HG02798 (cell line): ENCODE data around the gene NDUFV2.
"Not testable (repeated sequence)": the region's sequence is repeated elsewhere in the genome, so short reads cannot be mapped to it uniquely, and the experiment has no call there.

Experiments
- ATAC-seq: cut with Tn5 transposase; IDR thresholded peaks from one replicate; pipeline ENCODE4 v1.9.1; 2021; ENCODE audit warnings: mild to moderate bottlenecking; ENCODE audit not compliant: unreplicated experiment, poor library complexity

The NDUFV2 gene

GRCh38 chr18:9146224-9146623 lies 43.7 kb downstream of the NDUFV2 start:
- ATAC-seq: no peak

DNA sequence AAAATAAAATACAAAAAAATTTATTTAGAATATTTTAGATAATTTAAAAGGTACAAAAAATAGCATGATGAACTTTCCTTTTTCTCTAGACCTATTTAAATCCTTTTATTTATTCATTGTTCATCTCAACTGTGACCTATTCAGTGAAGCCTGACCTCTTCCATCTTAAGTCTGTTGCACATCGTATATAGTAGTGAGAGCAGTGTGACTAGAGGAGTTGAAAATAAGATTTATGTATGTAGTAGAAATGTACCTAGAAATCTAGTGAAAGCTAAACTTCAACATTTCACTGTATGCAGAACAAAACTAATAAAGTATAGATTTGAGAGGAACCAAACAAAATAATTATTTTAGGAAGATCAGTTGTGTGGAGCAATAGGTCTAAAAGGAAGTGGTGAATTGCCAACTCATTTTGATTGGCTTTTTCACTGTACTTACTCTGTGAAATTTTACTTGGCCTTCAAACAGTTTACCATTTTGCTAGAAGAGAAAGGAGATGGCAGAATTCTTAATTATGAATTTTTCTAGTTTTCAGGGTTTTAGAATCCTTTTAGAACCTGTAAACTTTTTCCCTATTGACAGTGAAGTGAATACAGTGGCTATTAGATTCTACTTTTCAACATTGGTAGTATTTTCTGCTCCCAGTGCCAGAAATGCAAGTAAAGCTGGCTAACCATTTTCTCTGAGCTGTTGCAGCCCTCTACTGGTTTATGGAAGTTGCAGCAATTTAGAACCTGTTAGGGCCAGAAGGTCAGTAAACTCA lies 45.1 kb downstream of the NDUFV2 start:
- peak; percentile 61 for ATAC-seq

- ATAC-seq: no peak
Measured at GRCh38 chr18:9148203-9148552, 45.7 kb downstream of the NDUFV2 start.

DNA sequence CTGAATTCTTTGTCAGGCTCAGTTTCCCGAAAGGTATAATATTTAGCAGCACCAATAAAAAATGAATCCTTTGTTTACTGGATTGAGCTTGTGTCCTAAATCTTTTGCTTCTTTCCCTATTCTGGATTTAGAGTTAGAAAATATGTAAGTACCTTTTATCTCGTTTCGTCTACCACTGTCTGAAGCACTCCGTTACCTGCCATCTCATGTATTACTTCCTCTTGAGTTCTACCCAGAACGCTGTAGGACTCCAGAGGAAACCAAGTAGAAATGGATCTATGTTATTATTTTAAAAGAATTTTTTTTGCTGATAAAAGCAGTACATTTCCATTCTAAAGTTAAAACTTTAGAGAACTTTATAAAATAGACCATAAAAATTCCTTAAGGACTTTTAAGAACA lies 47.6 kb downstream of the NDUFV2 start:
- no peak for ATAC-seq

DNA sequence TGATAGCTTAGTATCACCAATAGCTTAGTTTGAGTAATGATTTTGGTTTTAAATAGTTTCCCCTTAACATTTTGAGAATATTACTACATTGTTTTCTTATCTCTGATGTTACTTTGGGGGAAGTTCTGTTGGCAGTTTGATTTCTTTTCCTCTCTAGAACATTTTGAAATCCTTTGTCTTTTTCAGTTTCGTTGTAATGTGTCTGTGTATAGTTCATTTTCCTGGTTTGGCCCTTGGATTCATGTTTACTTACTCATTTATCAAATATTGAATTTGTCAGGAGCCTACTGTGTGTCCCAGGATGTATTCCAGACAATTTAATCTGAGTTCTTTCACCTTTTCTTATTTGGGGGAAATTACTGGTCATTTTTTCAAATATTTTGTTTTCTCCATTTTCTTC lies 50.8 kb downstream of the NDUFV2 start:
- ATAC-seq: no peak

DNA sequence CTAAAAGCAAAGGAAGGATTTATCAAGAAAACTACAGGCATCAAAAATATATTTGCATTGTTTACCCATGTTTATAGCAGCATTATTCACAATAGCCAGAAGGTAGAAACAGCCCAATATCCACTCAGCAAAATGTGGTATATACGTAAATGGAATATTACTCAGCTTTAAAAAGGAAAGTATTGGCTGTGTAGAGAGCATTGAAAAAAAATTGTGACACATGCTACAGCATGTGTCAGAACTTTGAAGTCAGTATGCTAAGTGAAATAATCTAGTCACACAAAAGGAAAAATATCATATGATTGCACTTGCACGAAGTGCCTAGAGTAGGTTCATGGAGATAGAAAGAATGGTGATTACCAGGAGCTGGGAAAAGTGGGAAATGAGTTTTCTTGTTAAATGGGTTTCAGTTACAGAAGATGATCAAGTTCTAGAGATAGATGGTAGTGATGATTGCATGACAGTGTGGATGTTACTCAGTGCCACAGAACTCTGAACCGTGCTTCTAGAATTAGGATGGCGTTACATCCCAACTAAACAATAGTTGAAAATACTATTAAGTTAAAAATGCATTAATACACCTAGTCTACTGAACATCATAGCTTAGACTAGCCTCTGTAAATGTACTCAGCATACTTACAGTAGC lies 54.2 kb downstream of the NDUFV2 start:
- no peak for ATAC-seq

GRCh38 chr18:9157806-9158205 lies 55.3 kb downstream of the NDUFV2 start:
- no peak for ATAC-seq

GRCh38 chr18:9160014-9160413 lies 57.5 kb downstream of the NDUFV2 start:
- ATAC-seq: no peak

DNA sequence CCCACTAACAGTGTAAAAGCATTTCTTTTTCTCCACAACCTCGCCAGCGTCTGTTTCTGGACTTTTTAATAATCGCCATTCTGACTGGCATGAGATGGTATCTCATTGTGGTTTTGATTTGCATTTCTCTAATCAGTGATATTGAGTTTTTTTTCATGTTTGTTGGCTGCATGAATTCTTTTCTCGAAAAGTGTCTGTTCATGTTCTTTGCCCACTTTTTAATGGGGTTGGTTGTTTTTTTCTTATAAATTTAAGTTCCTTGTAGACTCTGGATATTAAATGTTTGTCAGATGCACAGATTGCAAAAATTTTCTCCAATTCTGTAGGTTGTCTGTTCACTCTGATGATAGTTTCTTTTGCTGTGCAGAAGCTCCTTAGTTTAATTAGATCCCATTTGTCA lies 60.2 kb downstream of the NDUFV2 start:
- not testable (repeated sequence) for ATAC-seq

GRCh38 chr18:9164149-9164548 lies 61.6 kb downstream of the NDUFV2 start:
- ATAC-seq: not testable (repeated sequence)

GRCh38 chr18:9165883-9166282 lies 63.4 kb downstream of the NDUFV2 start:
- ATAC-seq: not testable (repeated sequence)

GRCh38 chr18:9169515-9169914 lies 67.0 kb downstream of the NDUFV2 start:
- not testable (repeated sequence) for ATAC-seq

GRCh38 chr18:9171919-9172318 lies 69.4 kb downstream of the NDUFV2 start:
- not testable (repeated sequence) for ATAC-seq

DNA sequence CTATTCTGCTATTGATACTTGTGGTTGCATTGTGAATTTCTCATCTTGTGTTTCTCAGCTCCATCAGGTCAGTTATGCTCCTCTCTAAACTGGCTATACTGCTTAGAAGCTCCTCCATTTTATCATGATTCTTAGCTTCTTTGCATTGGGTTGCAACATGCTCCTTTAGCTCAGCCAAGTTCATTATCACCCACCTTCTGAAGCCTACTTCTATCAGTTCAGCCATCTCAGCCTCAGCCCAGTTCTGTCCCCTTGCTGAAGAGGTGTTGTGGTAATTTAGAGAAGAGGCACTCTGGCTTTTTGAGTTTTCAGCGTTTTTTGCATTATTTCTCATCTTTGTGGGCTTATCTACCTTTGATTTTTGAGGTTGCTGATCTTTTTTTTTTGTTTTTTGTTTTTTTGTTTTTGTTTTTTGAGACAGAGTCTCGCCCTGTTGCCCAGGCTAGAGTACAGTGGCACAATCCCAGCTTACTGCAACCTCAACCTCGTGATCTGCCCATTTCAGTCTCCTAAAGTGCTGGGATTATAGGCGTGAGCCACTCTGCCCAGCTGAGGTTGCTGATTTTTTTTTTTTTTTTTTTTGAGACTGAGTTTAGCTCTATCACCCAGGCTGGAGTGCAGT lies 70.1 kb downstream of the NDUFV2 start:
- ATAC-seq: no peak

GRCh38 chr18:9173770-9174233 lies 71.3 kb downstream of the NDUFV2 start:
- ATAC-seq: no peak

DNA sequence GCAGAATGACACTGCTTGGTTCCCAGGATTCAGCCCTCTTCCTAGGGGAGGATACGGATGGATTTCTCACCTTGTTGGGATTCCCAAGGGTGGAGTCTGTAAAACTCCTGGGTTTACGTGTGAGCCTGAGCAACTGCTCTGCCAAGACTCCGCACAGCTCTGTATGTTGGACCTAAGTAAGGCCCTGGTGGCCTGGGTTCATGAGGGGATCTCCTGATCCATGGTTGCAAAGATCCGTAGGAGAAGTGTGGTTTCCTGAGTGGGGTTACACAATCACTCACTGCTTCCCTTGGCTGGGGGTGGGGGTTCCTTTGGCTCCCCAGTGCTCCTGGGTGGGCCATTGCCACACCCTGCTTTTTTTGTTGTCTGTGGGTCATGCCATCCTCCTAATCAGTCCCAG lies 71.8 kb downstream of the NDUFV2 start:
- ATAC-seq: no peak

DNA sequence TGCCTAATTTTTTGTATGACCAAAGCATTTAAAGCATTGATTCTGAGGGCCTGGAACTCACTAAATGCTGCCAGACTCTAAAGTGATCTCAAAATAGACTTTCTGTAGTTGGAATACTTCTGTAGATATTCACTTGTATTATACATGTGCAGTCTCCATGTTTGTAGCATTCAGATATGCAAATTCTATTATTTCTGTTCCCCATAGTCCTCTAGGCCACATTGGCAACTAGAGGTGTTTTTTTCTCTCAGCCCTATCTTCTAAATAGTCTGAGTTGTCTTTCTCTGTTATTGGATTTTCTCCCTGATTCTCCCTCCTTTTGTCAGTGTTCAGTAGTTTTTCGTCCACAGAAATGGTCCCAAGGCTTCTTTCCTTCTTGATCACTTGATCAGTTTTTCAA lies 72.6 kb downstream of the NDUFV2 start:
- ATAC-seq: no peak

- no peak for ATAC-seq
Measured at GRCh38 chr18:9177031-9177430, 74.5 kb downstream of the NDUFV2 start.

GRCh38 chr18:9177466-9177865 lies 75.0 kb downstream of the NDUFV2 start:
- no peak for ATAC-seq

GRCh38 chr18:9178557-9178956 lies 76.1 kb downstream of the NDUFV2 start:
- ATAC-seq: no peak

DNA sequence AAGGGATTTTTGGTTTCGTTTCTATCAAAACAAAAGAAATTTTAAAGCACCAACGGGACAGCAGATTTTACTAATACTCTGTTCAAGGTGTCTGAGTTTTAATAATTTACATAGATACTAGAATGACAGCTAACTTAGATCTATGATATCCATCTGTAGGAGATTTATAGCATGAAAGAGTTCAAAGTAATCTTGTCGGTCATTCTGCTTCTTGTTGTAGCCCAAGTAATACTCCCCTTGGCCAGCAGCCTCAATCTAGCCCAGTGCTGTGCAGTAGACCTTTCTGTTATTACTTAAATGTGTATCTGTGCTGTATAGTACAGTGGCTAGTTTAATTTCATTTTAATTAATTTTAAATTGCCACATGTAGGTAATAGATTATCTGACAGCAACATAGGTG lies 78.8 kb downstream of the NDUFV2 start:
- ATAC-seq: no peak
